Measurements from ENCODE around the gene ACRV1.

ACRV1 gene

GRCh38 chr11:125694951-125695350 lies 14.3 kb upstream of the ACRV1 start:
- H3K4me3 ChIP-seq (ENCODE audit: low read depth, low read length), result no peak overlapping the region
- no peak for TF ChIP-seq CTCF (IDR thresholded peaks at IDR 0.05; ENCODE audit: borderline replicate concordance, insufficient read depth, low read depth, low read length)

- TF ChIP-seq CTCF (IDR thresholded peaks at IDR 0.05; ENCODE audit: borderline replicate concordance, insufficient read depth, low read depth, low read length), result no peak
- H3K4me3 ChIP-seq (ENCODE audit: low read depth, low read length), result no peak overlapping the region
Measured at GRCh38 chr11:125692887-125693286, 12.2 kb upstream of the ACRV1 start.

GRCh38 chr11:125690006-125690405 lies 9.4 kb upstream of the ACRV1 start:
- H3K4me3 ChIP-seq (ENCODE audit: low read depth, low read length), result no peak overlapping the region
- no peak for TF ChIP-seq CTCF (IDR thresholded peaks at IDR 0.05; ENCODE audit: borderline replicate concordance, insufficient read depth, low read depth, low read length)

- no peak overlapping the region for H3K4me3 ChIP-seq (ENCODE audit: low read depth, low read length)
- TF ChIP-seq CTCF (IDR thresholded peaks at IDR 0.05; ENCODE audit: borderline replicate concordance, insufficient read depth, low read depth, low read length), result no peak
Measured at GRCh38 chr11:125689274-125689859, 8.7 kb upstream of the ACRV1 start.

- H3K4me3 ChIP-seq (ENCODE audit: low read depth, low read length), result no peak overlapping the region
- TF ChIP-seq CTCF (IDR thresholded peaks at IDR 0.05; ENCODE audit: borderline replicate concordance, insufficient read depth, low read depth, low read length), result no peak
Measured at GRCh38 chr11:125688632-125689031, 8.0 kb upstream of the ACRV1 start.

- no peak for TF ChIP-seq CTCF (IDR thresholded peaks at IDR 0.05; ENCODE audit: borderline replicate concordance, insufficient read depth, low read depth, low read length)
- H3K4me3 ChIP-seq (ENCODE audit: low read depth, low read length), result no peak overlapping the region
Measured at GRCh38 chr11:125688066-125688465, 7.4 kb upstream of the ACRV1 start.

- H3K4me3 ChIP-seq (ENCODE audit: low read depth, low read length), result no peak overlapping the region
- TF ChIP-seq CTCF (IDR thresholded peaks at IDR 0.05; ENCODE audit: borderline replicate concordance, insufficient read depth, low read depth, low read length), result no peak
Measured at GRCh38 chr11:125685228-125685627, 4.6 kb upstream of the ACRV1 start.
